OCI-LY3 (cell line): ENCODE measurements around the gene HYAL3.

ENCODE experiments used
- CTCF ChIP-seq: fragments of 200-600, 300-600 bp; sonication (generic); IDR thresholded peaks from 2 replicates; pipeline ENCODE4 v1.5.1; 2014; ENCODE audit warnings: antibody characterized with exemption, low read length, low read depth
- EZH2phosphoT487 ChIP-seq: fragments of 200-600 bp; shearing (Covaris generic); IDR thresholded peaks from 2 replicates; pipeline ENCODE4 v1.6.1; 2018; ENCODE audit warnings: antibody characterized with exemption, mixed run types, low read depth

DNA sequence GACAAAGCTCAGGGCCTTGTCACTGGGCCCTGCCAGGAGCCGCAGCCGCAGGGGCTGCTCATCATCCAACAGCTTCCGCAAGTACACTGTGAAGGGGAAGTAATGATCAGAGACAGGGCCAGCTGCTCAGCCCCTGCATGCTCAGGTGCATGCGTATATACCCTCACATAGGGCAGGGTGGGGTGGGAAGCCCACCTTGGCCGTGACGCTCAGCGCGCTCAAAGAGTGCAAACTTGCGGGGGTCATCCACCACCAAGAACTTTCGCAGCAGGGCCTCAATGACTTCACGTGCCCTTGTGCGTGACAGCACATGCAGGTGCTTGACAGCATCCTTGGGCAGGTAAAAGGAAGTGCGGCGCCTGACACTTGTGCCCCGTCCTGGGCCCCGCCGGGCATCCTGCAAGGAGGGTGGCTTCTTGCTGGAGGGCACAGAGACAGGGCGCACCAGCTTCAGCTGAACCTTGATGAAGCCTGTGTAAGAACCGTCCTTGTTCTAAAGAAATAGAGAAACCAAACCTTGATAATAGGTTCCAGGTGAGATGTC, 32.2 kb upstream of the HYAL3 start:
- TF ChIP-seq CTCF (no peak), EZH2phosphoT487 (no peak)
